Endothelial cell of umbilical vein (primary cell): ENCODE results near the gene MOB1B. TPM values are rescaled to one million over a fixed set of nuclear protein-coding genes. Genes with fewer than 3 reads are reported as not detected.

ENCODE experiments used
- BruUV-seq: library from RNA; stranded (reverse); fragments of 400-500 nt; replicated peaks from 2 replicates; lab custom pipeline; 2021; lab: Mats Ljungman, UMichigan
- CTCF ChIA-PET: fragments of 300-600, 350-600 bp; sonication (Branson Sonifier 250); formaldehyde crosslinking; loops from one replicate; lab custom pipeline; 2021; ENCODE audit warnings: antibody characterized with exemption, inconsistent platforms; lab: Charles Lee
- POLR2A ChIA-PET: fragments of 300-600, 350-600 bp; sonication (Branson Sonifier 250); formaldehyde crosslinking; loops from one replicate; lab custom pipeline; 2021; ENCODE audit warnings: antibody characterized with exemption, inconsistent platforms; lab: Charles Lee
- DNase-seq: peaks from one replicate; pipeline ENCODE4 v3.0.0-alpha.2; 2011; ENCODE audit warnings: low read depth, low spot score
- FAIRE-seq: peaks from 2 replicates; lab custom pipeline; 2011; peaks lifted over from hg19 to GRCh38; lab: Jason Lieb, UNC
- H2AFZ ChIP-seq: 2 replicates; pipeline ENCODE4 v1.6.0; 2012; ENCODE audit warnings: low read depth, low read length, control low read depth, inconsistent platforms
- H3K27ac ChIP-seq: 2 replicates; pipeline ENCODE4 v1.5.1; 2011; ENCODE audit warnings: low read depth, mild to moderate bottlenecking, control low read depth, low read length, moderate library complexity; ENCODE audit not compliant: insufficient read depth
- H3K27me3 ChIP-seq, 2 experiments: 2 replicates each; pipeline versions ENCODE4 v1.6.0 to v1.6.1; 2011; ENCODE audit warnings: low read length in 2 of 2, mixed read lengths in 1 of 2; ENCODE audit not compliant: control insufficient read depth in 2 of 2, insufficient read depth in 2 of 2
- H3K36me3 ChIP-seq, 2 experiments: 2 replicates in 1 of 2; 3 replicates in 1 of 2; pipeline ENCODE4 v1.5.1; 2011; ENCODE audit warnings: low read length in 2 of 2, mild to moderate bottlenecking in 1 of 2, moderate library complexity in 1 of 2; ENCODE audit not compliant: control insufficient read depth in 2 of 2, insufficient read depth in 2 of 2; ENCODE audit errors: extremely low read depth in 1 of 2
- H3K4me1 ChIP-seq: 3 replicates; pipeline ENCODE4 v1.5.1; 2011; ENCODE audit warnings: mild to moderate bottlenecking, low read length; ENCODE audit not compliant: control insufficient read depth, insufficient read depth; ENCODE audit errors: extremely low read depth
- H3K4me2 ChIP-seq: 2 replicates; pipeline ENCODE4 v1.6.1; 2011; ENCODE audit warnings: low read length, control low read depth, mixed read lengths; ENCODE audit not compliant: insufficient read depth
- H3K4me3 ChIP-seq, 3 experiments: fragments of 200-600 bp in 1 of 3; sonication (generic), shearing (Covaris generic) in 1 of 3; replicated peaks in 1 of 3; 2 replicates each; pipeline ENCODE4 v1.5.1; 2011 to 2016; ENCODE audit warnings: control low read depth in 3 of 3, low read length in 3 of 3, mild to moderate bottlenecking in 2 of 3, inconsistent platforms in 1 of 3, low read depth in 1 of 3, moderate library complexity in 1 of 3; ENCODE audit not compliant: insufficient read depth in 1 of 3
- H3K79me2 ChIP-seq: 2 replicates; pipeline ENCODE4 v1.6.0; 2012; ENCODE audit warnings: low read length, inconsistent platforms; ENCODE audit not compliant: control insufficient read depth, insufficient read depth
- H3K9ac ChIP-seq: replicated peaks from 2 replicates; pipeline ENCODE3; 2011; ENCODE audit warnings: low read length, control low read depth; ENCODE audit not compliant: insufficient read depth; ENCODE audit errors: extremely low read depth
- H3K9me1 ChIP-seq: replicated peaks from 3 replicates; pipeline ENCODE4 v1.6.0; 2011; ENCODE audit warnings: mild to moderate bottlenecking, low read length; ENCODE audit not compliant: control insufficient read depth, insufficient read depth; ENCODE audit errors: extremely low read depth
- H3K9me3 ChIP-seq: replicated peaks from 2 replicates; pipeline ENCODE4 v1.5.1; 2012; ENCODE audit warnings: low read length, inconsistent platforms; ENCODE audit not compliant: control insufficient read depth, insufficient read depth
- H4K20me1 ChIP-seq: replicated peaks from 2 replicates; pipeline ENCODE3; 2011; ENCODE audit warnings: mild to moderate bottlenecking, low read length; ENCODE audit not compliant: control insufficient read depth, insufficient read depth; ENCODE audit errors: extremely low read depth
- EZH2 ChIP-seq: IDR thresholded peaks from 2 replicates; pipeline ENCODE4 v1.6.1; 2012; ENCODE audit warnings: borderline replicate concordance, low read depth, mild to moderate bottlenecking, moderate library complexity, low read length, inconsistent platforms; ENCODE audit not compliant: severe bottlenecking
- FOS ChIP-seq: IDR thresholded peaks from 2 replicates; pipeline ENCODE4 v1.6.1; 2011; ENCODE audit warnings: mild to moderate bottlenecking, low read length, moderate library complexity, borderline replicate concordance; ENCODE audit not compliant: insufficient read depth
- GATA2 ChIP-seq: IDR thresholded peaks from 2 replicates; pipeline ENCODE4 v1.7.0; 2011; ENCODE audit warnings: low read depth, mild to moderate bottlenecking, moderate library complexity, mixed read lengths, low read length; ENCODE audit not compliant: insufficient read length, insufficient read depth
- JUN ChIP-seq: IDR thresholded peaks from 2 replicates; pipeline ENCODE4 v1.6.1; 2011; ENCODE audit warnings: borderline replicate concordance, low read depth; ENCODE audit not compliant: insufficient read length, insufficient read depth
- MAX ChIP-seq: IDR thresholded peaks from 2 replicates; pipeline ENCODE4 v1.6.1; 2011; ENCODE audit not compliant: insufficient read depth, insufficient read length
- MYC ChIP-seq: IDR thresholded peaks from one replicate; pipeline ENCODE4 v1.6.1; 2011; ENCODE audit warnings: mild to moderate bottlenecking, low read depth, low read length
- POLR2A ChIP-seq: IDR thresholded peaks from 2 replicates; pipeline ENCODE4 v1.6.1; 2012; ENCODE audit warnings: low read depth, mild to moderate bottlenecking, control low read depth, low read length
- POLR2AphosphoS5 ChIP-seq: IDR thresholded peaks from 2 replicates; pipeline ENCODE4 v1.6.1; 2012; ENCODE audit warnings: low read depth, mild to moderate bottlenecking, control low read depth, low read length, moderate library complexity; ENCODE audit not compliant: insufficient read depth
- dilution Hi-C: fragments of 300-500 bp; cut with MboI; formaldehyde crosslinking; loops from one replicate; pipeline ENCODE4 v1.15.0; 2019; ENCODE audit warnings: low sequenced_read_pairs; ENCODE audit not compliant: extremely low pct_ligation_motif_present
- intact Hi-C: fragments of 100-400 bp; cut with micrococcal nuclease; formaldehyde crosslinking; loops from one replicate; pipeline ENCODE4 v1.10.0; 2022
- polyA plus RNA-seq, 4 experiments: library from polyadenylated mRNA; depleted of rRNA in 3 of 4; stranded (reverse) in 3 of 4; unstranded in 1 of 4; fragments of >200 nt; gene quantifications; 2 replicates each; pipeline versions ENCODE4 v1.2.1 to v1.2.3, GENCODE V29; 2011 to 2012; ENCODE audit warnings: missing spikeins in 1 of 4
- total RNA-seq: library from RNA; stranded (reverse); gene quantifications from 2 replicates; pipeline ENCODE4 v1.2.3, GENCODE V29; 2021
- TF ChIP-seq, protein P1 (sequence below), 2 donors: IDR thresholded peaks; 1 replicate in 1 of 2; 2 replicates in 1 of 2; pipeline ENCODE4 v1.5.1; 2011; ENCODE audit warnings: low read length in 2 of 2, mild to moderate bottlenecking in 2 of 2, moderate library complexity in 2 of 2, control low read depth in 1 of 2, inconsistent platforms in 1 of 2, low read depth in 1 of 2; ENCODE audit not compliant: insufficient read depth in 1 of 2; ENCODE audit errors: extremely low read depth in 1 of 2

Gene MOB1B
- total and polyA plus RNA-seq, 2 donors (not counting 3 experiments of a cell fraction or from before 2014, with no cell fraction given): 4.3 to 23.9 TPM

GRCh38 chr4:70956549-70957210 is 54.5 kb downstream of the MOB1B start:
- Histone ChIP-seq H3K79me2 (peaks cover 4% of the 10 kb centered on the region), H3K9me3 (no peaks in the 10 kb centered on the region), H3K9ac (no peak overlapping the region), H3K4me1 (no peaks in the 10 kb centered on the region), H4K20me1 (no peaks in the 10 kb centered on the region), H3K9me1 (no peaks in the 10 kb centered on the region), H3K27ac (no peak overlapping the region), H2AFZ (no peak overlapping the region), H3K36me3 (no peaks in the 10 kb centered on the region), H3K4me2 (no peak overlapping the region), H3K4me3 (no peak overlapping the region), H3K27me3 (no peaks in the 10 kb centered on the region)
- FAIRE-seq (no peak), DNase-seq (no peak)
- no TSS peak for BruUV-seq
- intact Hi-C loops: no loop called here
- TF ChIP-seq EZH2 (no peak), GATA2 (no peak), MAX (no peak), FOS (no peak), MYC (no peak), POLR2AphosphoS5 (no peak), JUN (no peak), POLR2A (no peak)
- TF ChIP-seq, protein P1, sequence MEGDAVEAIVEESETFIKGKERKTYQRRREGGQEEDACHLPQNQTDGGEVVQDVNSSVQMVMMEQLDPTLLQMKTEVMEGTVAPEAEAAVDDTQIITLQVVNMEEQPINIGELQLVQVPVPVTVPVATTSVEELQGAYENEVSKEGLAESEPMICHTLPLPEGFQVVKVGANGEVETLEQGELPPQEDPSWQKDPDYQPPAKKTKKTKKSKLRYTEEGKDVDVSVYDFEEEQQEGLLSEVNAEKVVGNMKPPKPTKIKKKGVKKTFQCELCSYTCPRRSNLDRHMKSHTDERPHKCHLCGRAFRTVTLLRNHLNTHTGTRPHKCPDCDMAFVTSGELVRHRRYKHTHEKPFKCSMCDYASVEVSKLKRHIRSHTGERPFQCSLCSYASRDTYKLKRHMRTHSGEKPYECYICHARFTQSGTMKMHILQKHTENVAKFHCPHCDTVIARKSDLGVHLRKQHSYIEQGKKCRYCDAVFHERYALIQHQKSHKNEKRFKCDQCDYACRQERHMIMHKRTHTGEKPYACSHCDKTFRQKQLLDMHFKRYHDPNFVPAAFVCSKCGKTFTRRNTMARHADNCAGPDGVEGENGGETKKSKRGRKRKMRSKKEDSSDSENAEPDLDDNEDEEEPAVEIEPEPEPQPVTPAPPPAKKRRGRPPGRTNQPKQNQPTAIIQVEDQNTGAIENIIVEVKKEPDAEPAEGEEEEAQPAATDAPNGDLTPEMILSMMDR (IDR thresholded peaks at IDR 0.05; ENCODE audit: extremely low read depth in 1 of 2, insufficient read depth in 1 of 2, low read depth in 1 of 2, low read length in 2 of 2): no peak
- POLR2A ChIA-PET: no interaction called here
- CTCF ChIA-PET: interaction anchor here (0.6 to 1.7 kb wide), 2 partner anchors 9 to 258 kb away, joined by 3 to 4 read pairs; no protein-coding TSS in a partner anchor
- dilution Hi-C loops: no loop called here
